ENCODE data around the gene TMEM145.

The TMEM145 gene

GRCh38 chr19:42311657-42312056, 1.5 kb upstream of the TMEM145 start:
- no peaks in the 10 kb centered on the region for H3K9me2 ChIP-seq (replicated peaks; ENCODE audit: control insufficient read depth, low read length)
- H3K27me3 ChIP-seq (ENCODE audit: control insufficient read depth, low read length) = peaks cover 25% of the 10 kb centered on the region
- no peaks in the 10 kb centered on the region for H4K20me1 ChIP-seq (ENCODE audit: control insufficient read depth, insufficient read depth, low read depth, low read length)
- no peaks in the 10 kb centered on the region for H3K36me3 ChIP-seq (ENCODE audit: control insufficient read depth, low read length)
- H3K4me2 ChIP-seq (ENCODE audit: low read length) = no peak overlapping the region
- H3K27ac ChIP-seq (ENCODE audit: low read depth, low read length) = no peak overlapping the region
- H3F3A ChIP-seq (ENCODE audit: control insufficient read depth, insufficient read depth) = 0 out of 2 replicates have a peak, but pooled peaks cover 3% of the 10 kb centered on the region
- H3K79me2 ChIP-seq (ENCODE audit: control insufficient read depth, low read length) = no peaks in the 10 kb centered on the region
- TF ChIP-seq CTCF (IDR thresholded peaks at IDR 0.05; ENCODE audit: low read depth, low read length, poor library complexity, severe bottlenecking) = peak; percentile 22
- no peak for TF ChIP-seq EZH2phosphoT487 (IDR thresholded peaks at IDR 0.05; ENCODE audit: borderline replicate concordance, low read length)
- H3K4me3 ChIP-seq (ENCODE audit: low read length) = no peak overlapping the region
- H3K4me1 ChIP-seq (ENCODE audit: control insufficient read depth, low read length) = peaks cover 29% of the 10 kb centered on the region
- no peaks in the 10 kb centered on the region for H3K9me3 ChIP-seq (ENCODE audit: control insufficient read depth, insufficient read depth, low read length)

GRCh38 chr19:42312370-42312769, 739 bp upstream of the TMEM145 start:
- Histone ChIP-seq H3F3A (ENCODE audit: control insufficient read depth, insufficient read depth) (0 out of 2 replicates have a peak, but pooled peaks cover 5% of the 10 kb centered on the region), H3K36me3 (ENCODE audit: control insufficient read depth, low read length) (no peaks in the 10 kb centered on the region), H3K79me2 (ENCODE audit: control insufficient read depth, low read length) (no peaks in the 10 kb centered on the region), H3K4me3 (ENCODE audit: low read length) (peak overlapping the region; percentile 86), H3K9me3 (ENCODE audit: control insufficient read depth, insufficient read depth, low read length) (no peaks in the 10 kb centered on the region), H3K4me2 (ENCODE audit: low read length) (peak overlapping the region; percentile 95), H3K4me1 (ENCODE audit: control insufficient read depth, low read length) (peaks cover 36% of the 10 kb centered on the region), H3K9me2 (replicated peaks; ENCODE audit: control insufficient read depth, low read length) (no peaks in the 10 kb centered on the region), H3K27me3 (ENCODE audit: control insufficient read depth, low read length) (peaks cover 25% of the 10 kb centered on the region), H3K27ac (ENCODE audit: low read depth, low read length) (no peak overlapping the region), H4K20me1 (ENCODE audit: control insufficient read depth, insufficient read depth, low read depth, low read length) (no peaks in the 10 kb centered on the region)
- TF ChIP-seq CTCF (IDR thresholded peaks at IDR 0.05; ENCODE audit: low read depth, low read length, poor library complexity, severe bottlenecking) = no peak
- no peak for TF ChIP-seq EZH2phosphoT487 (IDR thresholded peaks at IDR 0.05; ENCODE audit: borderline replicate concordance, low read length)

- Histone ChIP-seq H3K27ac (ENCODE audit: low read depth, low read length) (no peak overlapping the region), H3K4me2 (ENCODE audit: low read length) (peak overlapping the region; percentile 95), H3K4me3 (ENCODE audit: low read length) (peak overlapping the region; percentile 86), H3K4me1 (ENCODE audit: control insufficient read depth, low read length) (peaks cover 50% of the 10 kb centered on the region), H3K36me3 (ENCODE audit: control insufficient read depth, low read length) (no peaks in the 10 kb centered on the region), H3K9me2 (replicated peaks; ENCODE audit: control insufficient read depth, low read length) (no peaks in the 10 kb centered on the region), H3F3A (ENCODE audit: control insufficient read depth, insufficient read depth) (0 out of 2 replicates have a peak, but pooled peaks cover 7% of the 10 kb centered on the region), H3K79me2 (ENCODE audit: control insufficient read depth, low read length) (no peaks in the 10 kb centered on the region), H3K9me3 (ENCODE audit: control insufficient read depth, insufficient read depth, low read length) (no peaks in the 10 kb centered on the region), H3K27me3 (ENCODE audit: control insufficient read depth, low read length) (peaks cover 25% of the 10 kb centered on the region), H4K20me1 (ENCODE audit: control insufficient read depth, insufficient read depth, low read depth, low read length) (no peaks in the 10 kb centered on the region)
- TF ChIP-seq EZH2phosphoT487 (IDR thresholded peaks at IDR 0.05; ENCODE audit: borderline replicate concordance, low read length) (no peak), CTCF (IDR thresholded peaks at IDR 0.05; ENCODE audit: low read depth, low read length, poor library complexity, severe bottlenecking) (no peak)
Measured at GRCh38 chr19:42313840-42314755, 989 bp downstream of the TMEM145 start.
